Mucosa of descending colon (tissue), 3 donors: ENCODE data around the gene USP28. TPM values are rescaled to one million over a fixed set of nuclear protein-coding genes. Genes with fewer than 3 reads are reported as not detected.

Experiments
- ATAC-seq: fragments of 200-7000 bp; cut with Tn5 transposase; one replicate; pipeline ENCODE4 v1.9.1; 2020; ENCODE audit warnings: mild to moderate bottlenecking, moderate library complexity
- DNase-seq, 3 donors: peaks; one replicate each; pipeline ENCODE4 v3.0.0-alpha.2; 2020
- H3K36me3 ChIP-seq: fragments of 200-600 bp; one replicate; pipeline ENCODE4 v1.8.0; 2021; ENCODE audit warnings: low read depth, mild to moderate bottlenecking
- H3K4me1 ChIP-seq: fragments of 200-600 bp; one replicate; pipeline ENCODE4 v1.8.0; 2021; ENCODE audit warnings: low read depth, mild to moderate bottlenecking
- H3K4me3 ChIP-seq: fragments of 200-600 bp; one replicate; pipeline ENCODE4 v1.8.0; 2021; ENCODE audit warnings: mild to moderate bottlenecking
- H3K9me3 ChIP-seq: fragments of 200-600 bp; one replicate; pipeline ENCODE4 v1.8.0; 2021; ENCODE audit warnings: mild to moderate bottlenecking
- intact Hi-C, 2 donors: fragments of 100-400 bp; cut with DNase I in 1 of 2; cut with micrococcal nuclease in 1 of 2; formaldehyde crosslinking; loops; one replicate each; pipeline versions ENCODE4 v1.11.0 to v1.11.1; 2022; cut with DNase I, micrococcal nuclease
- total RNA-seq, 3 donors: library from RNA; stranded (reverse); fragmentation: NEBNext Ultra II Directional in 2 of 3; extraction: Animal tissue kit (Norgen Biotek cat#: 25700) in 2 of 3; gene quantifications; one replicate each; pipeline versions ENCODE4 v1.2.1 to v1.2.4, GENCODE V29; 2021 to 2023
- TF ChIP-seq, protein P1 (sequence below): fragments of 200-600 bp; IDR thresholded peaks from one replicate; pipeline ENCODE4 v1.8.0; 2022; ENCODE audit warnings: antibody characterized with exemption, mild to moderate bottlenecking
- donor health status: DM: no; HTN: no; CAD: no; lungs with moderate emphysema.
- donor health status: DM: no; HTN: no; CAD: no.
- donor health status: DM: no; HTN: yes; CAD: no.

USP28 gene
- total RNA-seq, 3 donors from 2014 or later: 17.1 to 33.7 (median 20.2) TPM

DNA sequence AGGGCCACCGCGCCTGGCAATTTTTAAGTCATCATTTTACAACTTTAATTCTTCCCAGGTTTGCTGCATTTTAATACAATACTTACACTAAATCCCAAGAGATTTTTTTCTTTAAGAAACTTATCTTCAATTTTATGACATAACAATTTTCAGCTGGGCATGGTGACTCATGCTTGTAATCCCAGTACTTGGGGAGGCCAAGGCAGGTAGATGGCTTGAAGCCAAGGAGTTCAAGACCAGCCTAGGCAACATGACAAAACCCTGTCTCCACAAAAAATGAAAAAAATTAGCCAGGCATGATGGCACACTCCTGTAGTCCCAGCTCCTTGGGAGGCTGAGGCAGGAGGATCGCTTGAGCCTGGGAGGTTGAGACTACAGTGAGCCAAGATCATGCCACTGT is 56.9 kb downstream of the USP28 start:
- Histone ChIP-seq H3K4me1 (no peaks in the 10 kb centered on the region), H3K9me3 (no peaks in the 10 kb centered on the region), H3K4me3 (no peak overlapping the region), H3K36me3 (no peaks in the 10 kb centered on the region)
- ATAC-seq: no peak
- intact Hi-C loops: no loop called here
- TF ChIP-seq, protein P1, sequence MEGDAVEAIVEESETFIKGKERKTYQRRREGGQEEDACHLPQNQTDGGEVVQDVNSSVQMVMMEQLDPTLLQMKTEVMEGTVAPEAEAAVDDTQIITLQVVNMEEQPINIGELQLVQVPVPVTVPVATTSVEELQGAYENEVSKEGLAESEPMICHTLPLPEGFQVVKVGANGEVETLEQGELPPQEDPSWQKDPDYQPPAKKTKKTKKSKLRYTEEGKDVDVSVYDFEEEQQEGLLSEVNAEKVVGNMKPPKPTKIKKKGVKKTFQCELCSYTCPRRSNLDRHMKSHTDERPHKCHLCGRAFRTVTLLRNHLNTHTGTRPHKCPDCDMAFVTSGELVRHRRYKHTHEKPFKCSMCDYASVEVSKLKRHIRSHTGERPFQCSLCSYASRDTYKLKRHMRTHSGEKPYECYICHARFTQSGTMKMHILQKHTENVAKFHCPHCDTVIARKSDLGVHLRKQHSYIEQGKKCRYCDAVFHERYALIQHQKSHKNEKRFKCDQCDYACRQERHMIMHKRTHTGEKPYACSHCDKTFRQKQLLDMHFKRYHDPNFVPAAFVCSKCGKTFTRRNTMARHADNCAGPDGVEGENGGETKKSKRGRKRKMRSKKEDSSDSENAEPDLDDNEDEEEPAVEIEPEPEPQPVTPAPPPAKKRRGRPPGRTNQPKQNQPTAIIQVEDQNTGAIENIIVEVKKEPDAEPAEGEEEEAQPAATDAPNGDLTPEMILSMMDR: no peak
- DNase-seq: no peak

DNA sequence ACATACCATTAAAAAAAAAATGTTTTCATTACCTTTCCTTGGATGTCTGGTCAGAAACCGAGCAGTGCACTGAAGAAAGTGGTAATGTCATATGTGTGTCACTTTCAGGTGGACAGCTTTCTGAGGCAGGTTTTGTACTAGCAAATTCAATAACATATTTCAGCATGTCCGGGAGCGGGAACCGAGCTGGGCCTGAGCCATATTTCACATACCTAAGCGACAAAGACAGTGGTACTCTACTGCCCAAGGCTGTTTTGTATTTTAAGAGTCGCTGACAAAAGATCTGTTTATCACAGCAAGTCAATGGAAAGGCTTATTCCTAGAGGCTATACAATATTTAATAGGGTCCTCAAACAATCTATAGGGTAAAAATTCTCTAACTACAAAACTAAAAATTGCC is 57.7 kb downstream of the USP28 start:
- DNase-seq (no peak), ATAC-seq (no peak)
- Histone ChIP-seq H3K4me1 (no peaks in the 10 kb centered on the region), H3K9me3 (no peaks in the 10 kb centered on the region), H3K36me3 (no peaks in the 10 kb centered on the region), H3K4me3 (no peak overlapping the region)
- TF ChIP-seq, protein P1: no peak
- intact Hi-C loops: no loop called here

DNA sequence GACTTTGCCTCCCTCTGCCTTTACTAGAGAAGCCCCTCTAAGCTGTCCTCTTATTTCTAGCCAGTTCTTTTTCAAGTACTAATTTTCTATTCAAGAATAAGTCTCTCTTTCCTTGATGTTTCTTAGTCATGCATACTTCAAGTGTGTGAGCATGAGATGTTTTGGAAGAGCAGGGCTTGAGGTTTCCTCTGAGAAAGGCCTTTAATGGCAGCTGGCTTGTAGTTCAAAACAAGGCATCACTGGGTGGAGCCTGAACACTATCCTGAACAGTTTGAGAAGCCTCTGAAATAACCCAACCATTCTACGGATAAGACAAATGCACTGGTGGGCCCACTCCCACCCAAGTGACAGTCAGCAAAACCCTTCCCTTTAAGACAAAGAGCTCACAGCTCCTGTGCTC is 58.2 kb downstream of the USP28 start:
- Histone ChIP-seq H3K4me3 (no peak overlapping the region), H3K9me3 (no peaks in the 10 kb centered on the region), H3K4me1 (no peaks in the 10 kb centered on the region), H3K36me3 (no peaks in the 10 kb centered on the region)
- intact Hi-C loops: no loop called here
- no peak for ATAC-seq
- TF ChIP-seq, protein P1: no peak
- no peak for DNase-seq

DNA sequence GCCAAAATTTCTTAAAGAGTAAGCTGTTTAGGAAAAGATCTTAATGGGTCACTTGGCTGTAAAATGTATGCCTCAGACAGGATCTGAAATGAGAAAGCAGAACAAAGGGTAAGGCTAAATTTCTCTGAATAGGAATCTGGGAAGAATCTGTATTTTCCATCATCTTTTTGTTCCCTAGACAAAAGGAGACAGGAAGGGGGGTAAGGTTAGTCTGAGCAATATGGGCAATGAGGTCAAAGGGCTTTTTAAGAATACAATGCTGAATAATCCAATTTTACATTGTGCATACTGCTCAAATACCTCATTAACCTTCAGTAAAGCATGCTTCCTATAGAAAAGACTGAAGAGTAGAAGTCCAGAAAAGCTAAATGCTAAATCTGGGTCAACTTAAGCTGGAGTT is 61.2 kb downstream of the USP28 start:
- intact Hi-C loops: no loop called here
- no peaks in the 10 kb centered on the region for H3K9me3 ChIP-seq
- no peaks in the 10 kb centered on the region for H3K4me1 ChIP-seq
- DNase-seq (no peak), ATAC-seq (no peak)
- H3K4me3 ChIP-seq: no peak overlapping the region
- H3K36me3 ChIP-seq: no peaks in the 10 kb centered on the region
- TF ChIP-seq, protein P1: no peak

DNA sequence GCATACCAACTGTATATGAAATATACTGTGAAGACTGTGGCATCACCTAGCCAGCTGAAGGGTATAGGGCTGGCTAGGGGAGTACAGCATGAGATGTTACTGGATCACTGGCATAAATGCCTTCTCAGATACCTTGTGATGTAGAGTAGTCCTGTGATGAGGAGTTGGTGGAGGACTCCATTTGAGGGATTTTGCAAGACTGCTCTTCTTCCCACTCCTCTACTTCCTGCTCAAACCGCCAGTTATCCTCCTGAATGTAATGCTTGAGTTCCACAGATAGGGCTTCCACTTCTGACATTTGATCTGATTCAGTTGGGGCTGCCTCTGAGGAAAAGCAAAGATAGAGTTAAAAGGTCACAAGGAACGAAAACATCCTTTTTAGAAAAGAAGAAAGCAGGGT is 66.4 kb downstream of the USP28 start:
- TF ChIP-seq, protein P1: no peak
- Histone ChIP-seq H3K4me3 (no peak overlapping the region), H3K36me3 (no peaks in the 10 kb centered on the region), H3K9me3 (no peaks in the 10 kb centered on the region), H3K4me1 (no peaks in the 10 kb centered on the region)
- ATAC-seq: no peak
- intact Hi-C loops: no loop called here
- DNase-seq: no peak

DNA sequence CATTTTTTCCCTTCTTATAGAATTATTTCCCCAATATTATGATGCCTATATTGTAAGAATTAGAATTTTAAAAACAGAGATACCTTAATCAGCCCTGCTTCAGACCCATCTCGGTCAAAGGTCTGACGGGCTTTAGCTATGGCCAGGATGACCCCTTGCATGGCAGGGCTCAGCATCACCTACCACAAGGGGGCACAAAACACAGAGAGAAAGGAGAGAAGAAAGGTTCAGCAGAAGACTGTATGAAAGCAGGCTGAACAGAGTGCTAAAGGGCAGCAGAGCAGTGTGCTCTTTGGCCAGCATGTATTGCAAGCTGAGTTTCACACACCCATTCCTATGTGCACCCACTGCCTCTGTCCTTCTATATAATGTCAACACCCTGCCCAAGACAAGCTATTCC is 69.0 kb downstream of the USP28 start:
- DNase-seq (peak in 1 of 3 donors; percentile 42), ATAC-seq (peak; percentile 58)
- no peak overlapping the region for H3K4me3 ChIP-seq
- intact Hi-C loops: no loop called here
- TF ChIP-seq, protein P1: no peak
- H3K36me3 ChIP-seq: no peaks in the 10 kb centered on the region
- H3K4me1 ChIP-seq: no peaks in the 10 kb centered on the region
- H3K9me3 ChIP-seq: no peaks in the 10 kb centered on the region
